ENCODE data around the gene CD207.

CD207 gene

DNA sequence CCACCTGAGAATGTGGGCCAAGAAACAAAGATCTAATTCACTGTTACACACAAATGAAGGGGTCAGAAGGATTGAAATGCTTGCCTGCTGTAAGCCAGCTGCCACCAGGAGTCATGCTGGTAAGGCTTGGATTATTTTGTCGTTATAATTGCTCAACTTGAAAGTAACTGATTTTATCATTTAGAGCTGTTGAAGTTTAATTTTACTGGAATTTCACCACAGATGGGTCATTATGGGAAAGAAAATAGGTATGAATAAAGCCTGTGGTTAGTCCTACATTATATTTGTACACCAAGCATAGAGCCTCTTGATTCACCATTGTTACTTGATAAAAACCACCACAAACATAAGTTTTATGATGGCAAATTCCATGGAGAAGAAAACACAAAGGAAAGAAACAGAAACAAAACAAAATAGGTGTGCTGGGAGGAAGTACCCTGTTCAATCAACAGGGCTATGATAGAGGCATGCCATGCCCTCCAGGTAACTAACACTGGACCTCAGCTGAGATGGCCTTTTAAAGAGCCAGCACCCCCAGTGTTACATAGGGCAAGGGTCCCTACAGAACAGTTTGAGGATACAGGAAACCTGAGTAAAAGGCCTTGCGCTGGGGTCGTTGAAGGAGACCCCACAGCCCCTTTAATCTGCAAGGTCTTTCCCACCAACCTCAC is 18.2 kb downstream of the CD207 start:
- TF ChIP-seq, protein P1, sequence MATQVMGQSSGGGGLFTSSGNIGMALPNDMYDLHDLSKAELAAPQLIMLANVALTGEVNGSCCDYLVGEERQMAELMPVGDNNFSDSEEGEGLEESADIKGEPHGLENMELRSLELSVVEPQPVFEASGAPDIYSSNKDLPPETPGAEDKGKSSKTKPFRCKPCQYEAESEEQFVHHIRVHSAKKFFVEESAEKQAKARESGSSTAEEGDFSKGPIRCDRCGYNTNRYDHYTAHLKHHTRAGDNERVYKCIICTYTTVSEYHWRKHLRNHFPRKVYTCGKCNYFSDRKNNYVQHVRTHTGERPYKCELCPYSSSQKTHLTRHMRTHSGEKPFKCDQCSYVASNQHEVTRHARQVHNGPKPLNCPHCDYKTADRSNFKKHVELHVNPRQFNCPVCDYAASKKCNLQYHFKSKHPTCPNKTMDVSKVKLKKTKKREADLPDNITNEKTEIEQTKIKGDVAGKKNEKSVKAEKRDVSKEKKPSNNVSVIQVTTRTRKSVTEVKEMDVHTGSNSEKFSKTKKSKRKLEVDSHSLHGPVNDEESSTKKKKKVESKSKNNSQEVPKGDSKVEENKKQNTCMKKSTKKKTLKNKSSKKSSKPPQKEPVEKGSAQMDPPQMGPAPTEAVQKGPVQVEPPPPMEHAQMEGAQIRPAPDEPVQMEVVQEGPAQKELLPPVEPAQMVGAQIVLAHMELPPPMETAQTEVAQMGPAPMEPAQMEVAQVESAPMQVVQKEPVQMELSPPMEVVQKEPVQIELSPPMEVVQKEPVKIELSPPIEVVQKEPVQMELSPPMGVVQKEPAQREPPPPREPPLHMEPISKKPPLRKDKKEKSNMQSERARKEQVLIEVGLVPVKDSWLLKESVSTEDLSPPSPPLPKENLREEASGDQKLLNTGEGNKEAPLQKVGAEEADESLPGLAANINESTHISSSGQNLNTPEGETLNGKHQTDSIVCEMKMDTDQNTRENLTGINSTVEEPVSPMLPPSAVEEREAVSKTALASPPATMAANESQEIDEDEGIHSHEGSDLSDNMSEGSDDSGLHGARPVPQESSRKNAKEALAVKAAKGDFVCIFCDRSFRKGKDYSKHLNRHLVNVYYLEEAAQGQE (IDR thresholded peaks at IDR 0.05; ENCODE audit: insufficient read depth in 1 of 2, low read depth in 2 of 2, low read length in 2 of 2) = no peak
- TF ChIP-seq POLR2AphosphoS5 (IDR thresholded peaks at IDR 0.05; ENCODE audit: low read depth, low read length) (no peak), FOXP2 (optimal IDR thresholded peaks at IDR 0.05; ENCODE audit: borderline replicate concordance, extremely low read depth, extremely low read length, insufficient read depth) (no peak), TAF1 (IDR thresholded peaks at IDR 0.05; ENCODE audit: borderline replicate concordance, insufficient read depth, low read length) (no peak), SIN3A (IDR thresholded peaks at IDR 0.05; ENCODE audit: borderline replicate concordance, insufficient read depth, low read length) (no peak)

DNA sequence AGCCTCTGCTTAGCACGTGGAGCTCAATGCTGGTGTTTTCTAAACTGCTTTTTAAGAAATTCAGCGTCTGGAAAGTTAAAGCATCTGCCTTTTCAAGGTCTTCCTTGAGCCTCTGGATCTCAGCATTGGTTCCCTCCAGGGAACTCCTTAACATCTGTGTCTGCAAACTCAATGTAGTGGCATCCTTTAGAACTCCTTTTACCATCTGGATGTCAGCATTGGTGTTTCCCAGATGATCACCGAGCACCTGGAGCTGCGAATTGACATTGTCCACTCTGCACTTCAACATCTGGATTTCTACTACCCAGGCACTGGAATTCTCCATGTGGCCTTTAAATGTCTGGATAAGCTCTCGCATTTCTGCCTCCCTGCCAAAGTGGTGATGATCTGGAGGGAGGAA is 18.9 kb downstream of the CD207 start:
- no peak for TF ChIP-seq SIN3A (IDR thresholded peaks at IDR 0.05; ENCODE audit: borderline replicate concordance, insufficient read depth, low read length)
- TF ChIP-seq FOXP2 (optimal IDR thresholded peaks at IDR 0.05; ENCODE audit: borderline replicate concordance, extremely low read depth, extremely low read length, insufficient read depth) = no peak
- no peak for TF ChIP-seq TAF1 (IDR thresholded peaks at IDR 0.05; ENCODE audit: borderline replicate concordance, insufficient read depth, low read length)
- no peak for TF ChIP-seq POLR2AphosphoS5 (IDR thresholded peaks at IDR 0.05; ENCODE audit: low read depth, low read length)
- TF ChIP-seq, protein P1 (IDR thresholded peaks at IDR 0.05; ENCODE audit: insufficient read depth in 1 of 2, low read depth in 2 of 2, low read length in 2 of 2) = no peak

- TF ChIP-seq SIN3A (IDR thresholded peaks at IDR 0.05; ENCODE audit: borderline replicate concordance, insufficient read depth, low read length) (no peak), FOXP2 (optimal IDR thresholded peaks at IDR 0.05; ENCODE audit: borderline replicate concordance, extremely low read depth, extremely low read length, insufficient read depth) (no peak), TAF1 (IDR thresholded peaks at IDR 0.05; ENCODE audit: borderline replicate concordance, insufficient read depth, low read length) (no peak), POLR2AphosphoS5 (IDR thresholded peaks at IDR 0.05; ENCODE audit: low read depth, low read length) (no peak)
- TF ChIP-seq, protein P1 (IDR thresholded peaks at IDR 0.05; ENCODE audit: insufficient read depth in 1 of 2, low read depth in 2 of 2, low read length in 2 of 2) = no peak
Measured at GRCh38 chr2:70808983-70809958, 26.3 kb downstream of the CD207 start.

DNA sequence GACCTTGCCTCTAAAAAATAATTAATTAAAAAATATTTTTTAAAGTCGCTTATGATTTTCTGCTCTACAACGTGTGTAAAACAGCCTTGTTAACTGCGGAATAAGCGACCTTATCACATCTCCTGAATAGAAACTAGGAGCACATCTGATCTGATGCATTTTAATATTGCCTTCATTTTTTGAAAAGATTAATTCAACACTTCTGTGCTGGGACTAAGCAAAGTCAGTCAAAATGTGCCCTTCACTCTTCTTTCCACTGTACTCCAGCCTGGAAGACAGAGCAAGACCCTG is 27.8 kb downstream of the CD207 start:
- no peak for TF ChIP-seq SIN3A (IDR thresholded peaks at IDR 0.05; ENCODE audit: borderline replicate concordance, insufficient read depth, low read length)
- no peak for TF ChIP-seq TAF1 (IDR thresholded peaks at IDR 0.05; ENCODE audit: borderline replicate concordance, insufficient read depth, low read length)
- TF ChIP-seq FOXP2 (optimal IDR thresholded peaks at IDR 0.05; ENCODE audit: borderline replicate concordance, extremely low read depth, extremely low read length, insufficient read depth) = no peak
- no peak for TF ChIP-seq POLR2AphosphoS5 (IDR thresholded peaks at IDR 0.05; ENCODE audit: low read depth, low read length)
- TF ChIP-seq, protein P1 (IDR thresholded peaks at IDR 0.05; ENCODE audit: insufficient read depth in 1 of 2, low read depth in 2 of 2, low read length in 2 of 2) = no peak
